Panc1 (cell line): ENCODE data around the gene P2RY6. TPM values are rescaled to one million over a fixed set of nuclear protein-coding genes. Genes with fewer than 3 reads are reported as not detected.

ENCODE experiments used
- ATAC-seq: fragments of 200-7000 bp; cut with Tn5 transposase; 2 replicates; pipeline ENCODE4 v1.9.1; 2020; ENCODE audit warnings: mild to moderate bottlenecking, moderate library complexity
- BruUV-seq: library from RNA; stranded (reverse); fragments of 400-500 nt; replicated peaks from 2 replicates; lab custom pipeline; 2021; lab: Mats Ljungman, UMichigan
- CTCF ChIA-PET: fragments of 300-600 bp; sonication (Branson Sonifier 250); formaldehyde crosslinking; loops from one replicate; lab custom pipeline; 2022; ENCODE audit warnings: antibody characterized with exemption; lab: Charles Lee
- POLR2A ChIA-PET: fragments of 300-600 bp; sonication (Branson Sonifier 250); formaldehyde crosslinking; loops from one replicate; lab custom pipeline; 2022; ENCODE audit warnings: antibody characterized with exemption; lab: Charles Lee
- DNase-seq: peaks from one replicate; pipeline ENCODE4 v3.0.0-alpha.2; 2010; ENCODE audit warnings: low read depth, low spot score
- H3K27ac ChIP-seq: 2 replicates; pipeline ENCODE4 v1.5.1; 2011; ENCODE audit warnings: mild to moderate bottlenecking, low read length, inconsistent platforms
- H3K27me3 ChIP-seq: fragments of 200-500 bp; sonication (Bioruptor generic); 2 replicates; pipeline ENCODE4 v1.6.0; 2014; ENCODE audit warnings: low read length, inconsistent platforms; ENCODE audit not compliant: control insufficient read depth, insufficient read depth
- H3K36me3 ChIP-seq: fragments of 200-500 bp; sonication (Bioruptor generic); 2 replicates; pipeline ENCODE4 v1.5.1; 2014; ENCODE audit warnings: inconsistent platforms, mild to moderate bottlenecking, low read length, moderate library complexity; ENCODE audit not compliant: control insufficient read depth, insufficient read depth
- H3K4me1 ChIP-seq: 2 replicates; pipeline ENCODE4 v1.5.1; 2011; ENCODE audit warnings: inconsistent platforms, mild to moderate bottlenecking, low read length, moderate library complexity; ENCODE audit not compliant: control insufficient read depth, insufficient read depth
- H3K4me3 ChIP-seq, 2 experiments: 2 replicates each; pipeline ENCODE4 v1.5.1; 2011 to 2012; ENCODE audit warnings: low read depth in 2 of 2, low read length in 2 of 2, mild to moderate bottlenecking in 2 of 2, inconsistent platforms in 1 of 2, moderate library complexity in 1 of 2
- H3K9me3 ChIP-seq: fragments of 200-500 bp; sonication (Bioruptor generic); 2 replicates; pipeline ENCODE4 v1.5.1; 2014; ENCODE audit warnings: low read depth, mild to moderate bottlenecking, inconsistent platforms, low read length, moderate library complexity; ENCODE audit not compliant: control insufficient read depth, insufficient read depth
- CTCF ChIP-seq: fragments of 450-650 bp; IDR thresholded peaks from 2 replicates; pipeline ENCODE4 v1.5.1; 2017; ENCODE audit warnings: mild to moderate bottlenecking
- POLR2AphosphoS5 ChIP-seq: IDR thresholded peaks from 2 replicates; pipeline ENCODE4 v1.6.1; 2012; ENCODE audit warnings: mild to moderate bottlenecking, low read depth, low read length, moderate library complexity
- REST ChIP-seq, 2 experiments: IDR thresholded peaks; 2 replicates each; pipeline ENCODE4 v1.6.1; 2011 to 2012; ENCODE audit warnings: low read depth in 2 of 2, control low read depth in 1 of 2, low read length in 1 of 2, mild to moderate bottlenecking in 1 of 2, moderate library complexity in 1 of 2; ENCODE audit not compliant: insufficient read depth in 1 of 2
- SIN3A ChIP-seq: IDR thresholded peaks from 2 replicates; pipeline ENCODE4 v1.6.1; 2012; ENCODE audit warnings: low read depth, mild to moderate bottlenecking, low read length, moderate library complexity, borderline replicate concordance; ENCODE audit not compliant: insufficient read depth
- TCF7L2 ChIP-seq: IDR thresholded peaks from 2 replicates; pipeline ENCODE4 v1.6.1; 2011; ENCODE audit warnings: mild to moderate bottlenecking, low read depth, low read length, inconsistent platforms
- in situ Hi-C: cut with HindIII; loops from 2 replicates; pipeline ENCODE4 v1.10.0; 2016; ENCODE audit warnings: low sequenced_read_pairs, low pct_unique_long_range_greater_than_20kb
- intact Hi-C: fragments of 100-400 bp; cut with micrococcal nuclease; formaldehyde crosslinking; loops from one replicate; pipeline ENCODE4 v1.10.0; 2022; ENCODE audit not compliant: unreplicated experiment
- total RNA-seq: library from RNA; stranded (reverse); gene quantifications from one replicate; pipeline ENCODE4 v1.2.1, GENCODE V29; 2021; ENCODE audit not compliant: unreplicated experiment

P2RY6 gene
- total RNA-seq, 1 experiment from 2014 or later, result 0.59 TPM

DNA sequence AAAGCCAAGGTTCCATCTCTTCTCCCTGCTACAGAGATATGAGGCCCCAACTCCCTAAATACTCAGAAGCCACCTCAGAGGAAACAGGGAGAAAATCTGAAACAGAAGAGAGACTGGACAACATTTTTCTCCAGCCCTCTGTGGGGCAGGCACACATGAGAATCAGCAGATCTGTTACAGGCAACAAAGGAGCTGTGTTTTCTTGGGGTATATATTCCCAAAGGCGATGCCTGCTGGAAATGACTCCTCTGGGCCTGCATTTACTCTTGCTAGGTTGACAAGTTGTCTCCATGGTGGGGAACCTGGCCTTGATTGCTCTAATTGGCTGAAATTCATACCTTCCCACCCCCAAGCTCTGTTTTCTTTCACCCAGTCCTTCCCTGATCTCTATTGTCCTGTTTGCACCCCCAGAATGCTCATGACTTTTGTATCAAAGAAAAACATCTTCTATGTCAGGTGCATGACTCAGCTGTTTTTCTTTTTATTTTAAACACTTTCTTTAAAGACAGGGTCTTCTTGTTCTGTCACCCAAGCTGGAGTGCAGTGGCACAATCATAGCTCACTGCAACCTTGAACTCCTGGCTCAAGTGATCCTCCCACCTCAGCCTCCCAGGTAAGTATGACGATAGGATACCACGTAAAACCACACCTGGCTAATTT is 23.5 kb upstream of the P2RY6 start:
- POLR2A ChIA-PET, result interaction anchor here (0.7 kb wide), 1 partner anchor 25 kb away, joined by 3 read pairs; no protein-coding TSS in a partner anchor
- intact Hi-C loops, result no loop called here
- in situ Hi-C loops, result no loop called here
- Histone ChIP-seq H3K4me3 (no peak overlapping the region), H3K9me3 (no peaks in the 10 kb centered on the region), H3K27me3 (no peaks in the 10 kb centered on the region), H3K27ac (no peak overlapping the region), H3K4me1 (no peaks in the 10 kb centered on the region; the same call in 1 of the 2 replicates), H3K36me3 (no peaks in the 10 kb centered on the region)
- TF ChIP-seq REST (IDR thresholded peaks at IDR 0.05; ENCODE audit: insufficient read depth in 1 of 2, low read depth in 2 of 2, low read length in 1 of 2), result no peak
- TF ChIP-seq SIN3A, result no peak
- no peak for TF ChIP-seq POLR2AphosphoS5
- TF ChIP-seq TCF7L2, result no peak
- no peak for TF ChIP-seq CTCF
- BruUV-seq, result no TSS peak
- no peak for DNase-seq
- ATAC-seq, result no peak
- CTCF ChIA-PET, result interaction anchor here (0.7 kb wide), 1 partner anchor 1191 kb away, joined by 3 read pairs; no protein-coding TSS in a partner anchor

- in situ Hi-C loops, result no loop called here
- no peaks in the 10 kb centered on the region for H3K27me3 ChIP-seq
- CTCF ChIA-PET, result no interaction called here
- H3K36me3 ChIP-seq, result no peaks in the 10 kb centered on the region
- DNase-seq, result no peak
- POLR2A ChIA-PET, result interaction anchor here (0.7 kb wide), 1 partner anchor 24 kb away, joined by 3 read pairs; no protein-coding TSS in a partner anchor
- H3K9me3 ChIP-seq, result no peaks in the 10 kb centered on the region
- TF ChIP-seq CTCF (no peak), TCF7L2 (no peak), POLR2AphosphoS5 (no peak), REST (IDR thresholded peaks at IDR 0.05; ENCODE audit: insufficient read depth in 1 of 2, low read depth in 2 of 2, low read length in 1 of 2) (no peak), SIN3A (no peak)
- intact Hi-C loops, result no loop called here
- BruUV-seq, result no TSS peak
- ATAC-seq, result no peak
- no peak overlapping the region for H3K27ac ChIP-seq
- no peak overlapping the region for H3K4me3 ChIP-seq
- H3K4me1 ChIP-seq, result no peaks in the 10 kb centered on the region; the same call in 1 of the 2 replicates
These were observed 22.8 kb upstream of the P2RY6 start for GRCh38 chr11:73249304-73249703.
